Measurements from ENCODE around the gene AAK1.

Gene AAK1

DNA sequence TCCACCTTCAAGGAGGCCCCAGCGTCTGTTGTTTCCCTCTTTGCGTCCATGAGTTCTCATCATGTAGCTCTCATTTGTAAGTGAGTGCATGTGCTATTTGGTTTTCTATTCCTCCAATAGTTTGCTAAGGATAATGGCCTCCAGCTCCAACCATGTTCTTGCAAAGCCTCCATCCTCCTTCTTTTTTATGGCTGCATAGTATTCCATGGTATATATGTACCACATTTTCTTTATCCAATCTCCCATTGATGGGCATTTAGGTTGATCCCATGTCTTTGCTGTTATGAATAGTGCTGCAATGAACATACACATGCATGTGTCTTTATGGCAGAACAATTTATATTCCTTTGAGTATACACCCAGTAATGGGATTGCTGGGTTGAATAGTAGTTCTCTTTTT, 133.3 kb downstream of the AAK1 start:
- TF ChIP-seq Cebpa-rat (IDR thresholded peaks at IDR 0.05): no peak
- Histone ChIP-seq H3K27me3 (no peaks in the 10 kb centered on the region), H3K4me2 (no peak overlapping the region), H3K4me1 (no peaks in the 10 kb centered on the region), H3K9me3 (peaks cover 11% of the 10 kb centered on the region; the same call in 1 of the 2 replicates), H3K4me3 (no peak overlapping the region), H3K36me3 (peaks cover 100% of the 10 kb centered on the region), H4K20me1 (no peaks in the 10 kb centered on the region), H3K27ac (no peak overlapping the region), H3K9ac (no peak overlapping the region)

DNA sequence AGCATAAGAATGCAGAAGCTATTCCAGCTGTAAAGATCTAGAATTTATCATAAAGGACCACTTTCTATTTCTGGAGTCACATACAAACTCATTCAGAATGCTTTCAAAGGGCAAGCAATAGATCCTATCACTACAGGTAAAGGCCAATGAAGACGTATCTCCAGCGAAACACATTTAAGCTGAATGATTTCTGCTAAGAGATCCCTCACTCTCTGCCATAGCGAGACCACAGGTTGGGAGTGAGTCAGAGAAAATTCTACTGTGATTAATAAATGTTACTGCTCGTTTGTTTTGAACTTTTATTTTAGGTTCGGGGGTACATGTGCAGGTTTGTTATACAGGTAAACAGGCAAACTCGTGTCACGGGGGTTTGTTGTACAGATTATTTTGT, 133.8 kb downstream of the AAK1 start:
- TF ChIP-seq Cebpa-rat (IDR thresholded peaks at IDR 0.05): no peak
- Histone ChIP-seq H3K4me3 (no peak overlapping the region), H4K20me1 (no peaks in the 10 kb centered on the region), H3K36me3 (peaks cover 100% of the 10 kb centered on the region), H3K9ac (no peak overlapping the region), H3K27me3 (no peaks in the 10 kb centered on the region), H3K4me1 (no peaks in the 10 kb centered on the region), H3K27ac (no peak overlapping the region), H3K9me3 (peaks cover 11% of the 10 kb centered on the region; the same call in 1 of the 2 replicates), H3K4me2 (no peak overlapping the region)

DNA sequence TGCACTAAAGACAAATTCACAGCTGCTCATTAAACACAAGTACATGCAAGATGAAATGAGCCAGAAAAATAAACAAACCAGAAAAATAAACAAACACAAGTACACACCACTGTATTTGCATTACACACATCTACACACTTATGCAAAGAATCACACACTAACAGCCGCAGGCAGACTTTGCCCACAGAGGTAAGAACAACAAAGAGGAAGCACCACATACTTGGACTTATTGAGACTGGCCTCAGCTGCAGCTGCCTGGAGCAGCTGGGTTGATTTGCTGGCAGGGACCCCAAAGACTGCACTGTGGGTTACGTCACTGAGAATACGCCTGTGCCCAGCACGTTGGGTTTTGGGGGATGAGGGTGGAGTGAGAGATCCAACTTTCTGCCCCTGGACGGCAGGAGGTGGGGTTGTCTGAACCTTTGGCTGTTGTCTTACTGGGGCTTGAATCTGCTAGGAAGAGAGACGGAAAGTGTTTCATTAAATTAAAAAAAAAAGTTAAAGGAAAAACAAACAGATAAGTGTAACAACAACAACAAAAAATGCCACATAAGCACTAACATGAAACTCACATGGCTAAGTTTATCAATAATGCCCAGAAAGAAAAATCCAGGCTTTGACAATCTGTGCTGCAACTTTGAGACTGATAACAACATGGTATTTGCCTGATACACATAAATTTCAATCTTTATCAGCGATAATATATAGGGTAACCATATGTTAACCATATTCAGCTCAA, 134.4 kb downstream of the AAK1 start:
- H3K9ac ChIP-seq: no peak overlapping the region
- H3K4me1 ChIP-seq: no peaks in the 10 kb centered on the region
- no peak for TF ChIP-seq Cebpa-rat (IDR thresholded peaks at IDR 0.05)
- no peaks in the 10 kb centered on the region for H3K27me3 ChIP-seq
- H3K4me3 ChIP-seq: no peak overlapping the region
- no peaks in the 10 kb centered on the region for H4K20me1 ChIP-seq
- no peak overlapping the region for H3K4me2 ChIP-seq
- H3K36me3 ChIP-seq: peaks cover 100% of the 10 kb centered on the region
- H3K9me3 ChIP-seq: peaks cover 11% of the 10 kb centered on the region; the same call in 1 of the 2 replicates
- H3K27ac ChIP-seq: no peak overlapping the region

DNA sequence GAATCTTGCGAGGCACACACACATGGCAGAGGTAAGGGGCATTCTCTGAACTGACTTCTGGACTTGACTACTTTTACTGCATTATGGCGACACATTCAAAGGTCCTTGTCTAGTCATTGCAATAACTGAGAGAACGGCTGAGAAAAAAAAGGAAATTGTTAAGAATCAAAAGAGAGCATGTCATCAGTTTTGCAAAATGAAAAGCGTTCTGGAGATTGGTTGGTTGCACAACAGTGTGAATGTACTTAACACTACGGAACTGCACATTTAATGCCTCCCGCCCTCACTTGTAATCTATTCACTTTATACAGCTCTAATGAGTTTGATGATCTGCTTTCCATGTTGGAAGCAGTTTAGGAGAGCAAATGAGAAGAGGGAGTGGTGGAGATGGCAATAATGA, 137.8 kb downstream of the AAK1 start:
- Histone ChIP-seq H3K36me3 (peaks cover 86% of the 10 kb centered on the region), H3K4me3 (no peak overlapping the region), H3K4me1 (peaks cover 12% of the 10 kb centered on the region), H3K9me3 (peaks cover 7% of the 10 kb centered on the region; the same call in 1 of the 2 replicates), H4K20me1 (no peaks in the 10 kb centered on the region), H3K27me3 (no peaks in the 10 kb centered on the region), H3K4me2 (no peak overlapping the region), H3K9ac (no peak overlapping the region), H3K27ac (no peak overlapping the region)
- no peak for TF ChIP-seq Cebpa-rat (IDR thresholded peaks at IDR 0.05)

DNA sequence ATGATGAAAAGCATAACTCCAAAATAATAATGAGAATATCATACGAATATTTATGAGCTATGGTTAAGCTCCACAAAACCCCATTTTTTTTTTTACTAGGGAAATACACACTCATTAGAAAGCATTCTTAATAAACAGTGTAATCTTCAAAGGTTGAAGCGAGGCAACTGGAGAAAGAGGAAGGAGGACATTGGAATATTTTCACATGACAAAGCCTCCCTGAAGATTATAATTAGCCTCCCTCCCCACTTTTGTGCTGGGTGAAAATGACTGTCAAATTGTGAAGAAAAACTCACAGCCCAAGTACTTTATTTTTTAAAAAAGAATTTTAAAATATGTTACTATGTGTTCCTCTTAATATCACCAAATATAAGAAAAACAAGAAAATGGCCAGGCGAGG, 142.2 kb downstream of the AAK1 start:
- Histone ChIP-seq H3K36me3 (peaks cover 55% of the 10 kb centered on the region), H3K4me1 (peaks cover 41% of the 10 kb centered on the region)

DNA sequence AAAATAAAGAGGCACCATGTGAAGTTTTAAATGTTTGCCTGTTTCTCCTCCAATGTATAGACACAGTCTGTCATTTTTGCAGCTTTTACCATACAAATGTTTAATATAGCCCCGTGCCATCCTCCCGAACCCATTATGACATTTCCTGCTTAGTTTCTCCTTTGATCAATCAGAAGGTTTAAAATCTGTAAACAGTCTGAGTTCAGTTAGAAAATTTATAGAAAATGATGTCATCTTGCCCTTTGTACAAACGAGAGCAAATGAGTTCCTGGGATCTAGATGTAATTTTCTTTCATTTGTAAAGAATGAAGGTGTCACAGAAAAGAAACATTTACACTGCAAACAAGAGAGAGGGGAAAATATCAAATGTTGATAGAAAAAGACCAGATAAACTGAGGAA, 143.6 kb downstream of the AAK1 start:
- H3K9ac ChIP-seq: peak overlapping the region; percentile 69; the same call in 1 of the 2 replicates
- H3K36me3 ChIP-seq: peaks cover 54% of the 10 kb centered on the region
- H4K20me1 ChIP-seq: no peaks in the 10 kb centered on the region
- no peaks in the 10 kb centered on the region for H3K9me3 ChIP-seq
- peaks cover 41% of the 10 kb centered on the region for H3K4me1 ChIP-seq
- H3K27me3 ChIP-seq: no peaks in the 10 kb centered on the region
- TF ChIP-seq Cebpa-rat (IDR thresholded peaks at IDR 0.05): no peak
- H3K27ac ChIP-seq: peak overlapping the region; percentile 76
- peak overlapping the region; percentile 87 for H3K4me2 ChIP-seq
- peak overlapping the region; percentile 8; the same call in 1 of the 2 replicates for H3K4me3 ChIP-seq

More for the DNA sequence above, 142.2 kb downstream of the AAK1 start:
- Histone ChIP-seq H3K27ac (peak overlapping the region; percentile 38; the same call in 1 of the 2 replicates), H3K4me2 (peak overlapping the region; percentile 43), H3K27me3 (no peaks in the 10 kb centered on the region), H4K20me1 (no peaks in the 10 kb centered on the region), H3K4me3 (no peak overlapping the region), H3K9me3 (no peaks in the 10 kb centered on the region), H3K9ac (no peak overlapping the region)
- no peak for TF ChIP-seq Cebpa-rat (IDR thresholded peaks at IDR 0.05)

DNA sequence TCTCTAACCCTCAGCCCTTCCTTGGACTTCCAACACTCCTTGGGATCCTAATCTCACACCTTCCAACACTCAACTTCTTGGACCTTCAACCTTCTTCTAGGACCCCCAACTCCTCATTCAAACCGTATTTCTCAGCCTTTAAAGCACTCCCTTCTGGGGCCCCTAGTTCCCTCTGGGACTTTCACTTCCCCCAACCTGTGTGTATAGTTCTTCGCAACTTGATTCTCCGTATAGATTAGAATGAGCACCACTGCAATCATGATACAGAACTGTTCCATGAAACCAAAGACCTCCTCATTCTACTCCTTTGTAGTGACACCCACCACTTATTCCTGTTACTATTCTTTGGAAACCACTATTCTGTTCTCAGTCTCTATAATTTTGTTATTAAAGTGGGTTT, 144.3 kb downstream of the AAK1 start:
- Histone ChIP-seq H3K27ac (peak overlapping the region; percentile 76), H3K4me2 (peak overlapping the region; percentile 87), H3K4me1 (peaks cover 41% of the 10 kb centered on the region), H3K9me3 (no peaks in the 10 kb centered on the region), H3K36me3 (peaks cover 52% of the 10 kb centered on the region), H3K4me3 (peak overlapping the region; percentile 8; the same call in 1 of the 2 replicates), H4K20me1 (no peaks in the 10 kb centered on the region), H3K27me3 (no peaks in the 10 kb centered on the region), H3K9ac (peak overlapping the region; percentile 17; the same call in 1 of the 2 replicates)
- TF ChIP-seq Cebpa-rat (IDR thresholded peaks at IDR 0.05): no peak

DNA sequence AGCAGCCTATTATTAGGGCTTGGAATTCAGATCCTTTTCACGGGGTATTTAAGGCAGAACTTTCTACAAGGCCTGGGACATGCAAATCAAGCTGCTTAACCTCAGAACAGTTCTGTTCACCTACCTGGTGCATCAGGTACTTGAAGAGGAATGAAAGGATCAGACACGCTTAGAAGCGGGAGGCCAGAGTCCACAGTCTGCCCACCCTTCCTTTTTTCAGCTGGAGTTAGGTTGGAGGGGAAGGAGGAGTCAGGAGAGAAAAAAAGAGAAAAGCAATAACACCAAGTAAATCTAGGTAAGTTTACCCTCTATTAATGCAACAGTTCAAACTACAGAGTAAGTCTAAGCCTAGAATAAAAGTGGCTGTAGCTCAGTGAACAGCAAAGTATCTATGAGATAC, 147.7 kb downstream of the AAK1 start:
- Histone ChIP-seq H3K27me3 (no peaks in the 10 kb centered on the region), H3K9ac (no peak overlapping the region), H3K4me3 (no peak overlapping the region), H3K36me3 (peaks cover 55% of the 10 kb centered on the region), H3K4me1 (peaks cover 43% of the 10 kb centered on the region), H4K20me1 (no peaks in the 10 kb centered on the region), H3K4me2 (no peak overlapping the region), H3K9me3 (no peaks in the 10 kb centered on the region), H3K27ac (no peak overlapping the region)
- TF ChIP-seq Cebpa-rat (IDR thresholded peaks at IDR 0.05): no peak

DNA sequence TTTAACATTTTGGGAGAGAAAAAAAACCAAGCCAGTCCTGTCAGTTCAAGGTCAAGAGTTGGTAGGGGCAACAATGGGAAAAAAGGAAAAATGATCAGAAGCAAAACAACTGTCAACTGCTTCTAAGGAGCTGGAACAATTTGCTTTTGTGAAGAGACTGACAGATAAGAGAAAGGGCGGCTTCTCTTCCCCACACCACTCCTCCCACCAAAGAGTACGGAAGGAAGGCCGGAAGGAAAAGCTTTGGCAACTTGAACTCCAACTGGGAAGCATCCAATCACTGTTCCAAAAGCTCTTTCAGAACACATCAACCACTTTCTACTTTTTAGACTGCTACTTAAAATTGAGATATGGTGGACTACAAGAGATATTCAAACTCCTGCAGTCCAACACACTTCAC, 148.5 kb downstream of the AAK1 start:
- peaks cover 34% of the 10 kb centered on the region for H3K4me1 ChIP-seq
- TF ChIP-seq Cebpa-rat (IDR thresholded peaks at IDR 0.05): no peak
- no peak overlapping the region for H3K4me3 ChIP-seq
- no peaks in the 10 kb centered on the region for H3K27me3 ChIP-seq
- no peak overlapping the region for H3K27ac ChIP-seq
- H3K9me3 ChIP-seq: no peaks in the 10 kb centered on the region
- H3K36me3 ChIP-seq: peaks cover 58% of the 10 kb centered on the region
- no peak overlapping the region for H3K9ac ChIP-seq
- no peak overlapping the region for H3K4me2 ChIP-seq
- no peaks in the 10 kb centered on the region for H4K20me1 ChIP-seq

DNA sequence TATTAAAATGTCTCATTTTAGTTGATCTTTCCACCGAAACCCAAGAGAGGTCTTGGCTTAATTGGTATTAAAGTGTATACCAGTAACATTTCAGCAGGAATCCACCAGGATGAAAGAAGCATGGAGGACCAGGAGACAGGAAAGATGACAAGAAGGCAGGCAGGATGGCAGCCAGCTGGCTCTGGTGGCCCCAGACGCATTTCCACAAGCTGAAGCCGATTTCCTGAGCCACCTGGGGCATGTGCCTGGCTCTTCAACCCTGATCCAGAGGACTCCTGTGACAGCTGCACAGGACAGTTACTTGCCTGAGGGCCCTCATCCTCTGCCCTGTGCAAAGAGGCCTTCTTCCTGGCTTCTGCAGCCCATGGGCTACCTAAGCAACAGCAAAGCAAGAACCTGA, 149.4 kb downstream of the AAK1 start:
- Histone ChIP-seq H3K27ac (no peak overlapping the region), H3K4me1 (peaks cover 25% of the 10 kb centered on the region), H3K36me3 (peaks cover 67% of the 10 kb centered on the region), H3K9me3 (no peaks in the 10 kb centered on the region), H4K20me1 (no peaks in the 10 kb centered on the region), H3K9ac (no peak overlapping the region), H3K4me3 (no peak overlapping the region), H3K27me3 (no peaks in the 10 kb centered on the region), H3K4me2 (no peak overlapping the region)
- no peak for TF ChIP-seq Cebpa-rat (IDR thresholded peaks at IDR 0.05)
